HS-5 (cell line): ENCODE data around the gene SSX5.
"Not testable (repeated sequence)": the region's sequence is repeated elsewhere in the genome, so short reads cannot be mapped to it uniquely, and the experiment has no call there.

Experiments used
- DNase-seq: peaks from one replicate; pipeline ENCODE4 v3.0.0-alpha.2; 2012; ENCODE audit warnings: low read depth

Gene SSX5, protein sequence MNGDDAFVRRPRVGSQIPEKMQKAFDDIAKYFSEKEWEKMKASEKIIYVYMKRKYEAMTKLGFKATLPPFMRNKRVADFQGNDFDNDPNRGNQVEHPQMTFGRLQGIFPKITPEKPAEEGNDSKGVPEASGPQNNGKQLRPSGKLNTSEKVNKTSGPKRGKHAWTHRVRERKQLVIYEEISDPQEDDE

DNA sequence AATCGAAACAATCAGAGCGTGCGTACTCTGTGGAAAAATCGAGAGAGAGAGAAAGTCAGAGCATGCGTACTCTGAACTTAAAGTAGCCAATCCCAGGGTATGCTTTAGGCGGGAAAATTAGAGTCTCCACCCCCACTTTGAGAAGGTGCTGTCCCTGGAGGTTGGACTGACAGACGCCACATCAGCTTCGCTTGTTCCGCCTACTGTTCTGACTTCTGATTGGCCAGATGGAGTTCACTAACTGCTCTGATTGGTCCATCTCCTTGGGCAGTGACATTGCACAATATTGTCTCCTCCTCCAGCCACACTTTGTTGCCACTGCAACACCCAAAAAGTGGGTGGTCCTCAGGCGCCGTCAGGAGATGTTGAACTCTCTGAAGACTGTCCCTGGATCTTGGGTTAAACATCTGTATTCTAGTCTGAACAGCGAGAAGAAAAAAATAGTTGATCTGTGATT is at the start of gene SSX5:
TSS of gene SSX5 (minus strand) at position 51 of the 457 bp plus-strand sequence. CDS start 1,437 bp downstream, outside the sequence.
- no peak for DNase-seq

DNA sequence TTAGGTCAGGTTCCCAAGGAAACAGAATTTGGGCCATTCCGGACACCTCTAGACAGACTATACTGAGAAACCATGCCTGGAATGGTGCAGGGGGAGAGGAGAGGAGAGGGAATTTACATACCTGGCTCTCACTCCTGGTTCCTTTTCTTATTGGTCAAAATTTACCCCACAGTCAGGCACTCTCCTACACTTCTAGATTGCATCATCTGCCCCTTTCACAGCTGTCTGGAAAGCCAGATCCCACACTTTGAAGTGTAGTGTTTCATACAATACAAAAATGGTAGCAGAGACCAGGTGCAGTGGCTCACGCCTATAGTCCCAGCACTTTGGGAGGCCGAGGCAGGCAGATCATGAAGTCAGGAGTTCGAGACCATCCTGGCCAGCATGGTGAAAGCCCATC is 27.6 kb upstream of the SSX5 start:
- not testable (repeated sequence) for DNase-seq

DNA sequence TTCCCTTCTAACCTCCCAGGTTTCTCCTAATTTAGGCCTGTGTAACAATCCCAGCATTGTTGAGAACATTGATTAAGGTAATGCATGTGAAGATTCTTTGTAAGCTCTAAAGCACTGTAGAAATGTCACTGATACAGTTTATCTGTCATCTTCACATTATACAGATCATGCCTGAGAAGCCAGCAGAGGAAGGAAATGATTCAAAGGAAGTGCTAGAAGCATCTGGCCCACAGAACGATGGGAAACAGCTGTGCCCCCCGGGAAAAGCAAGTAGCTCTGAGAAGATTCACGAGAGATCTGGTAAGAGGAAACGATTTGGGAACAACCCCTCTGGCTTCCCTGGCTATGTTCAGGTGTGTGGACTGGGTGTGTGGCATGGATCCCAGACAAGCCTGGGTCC is 17.7 kb upstream of the SSX5 start:
- not testable (repeated sequence) for DNase-seq

DNA sequence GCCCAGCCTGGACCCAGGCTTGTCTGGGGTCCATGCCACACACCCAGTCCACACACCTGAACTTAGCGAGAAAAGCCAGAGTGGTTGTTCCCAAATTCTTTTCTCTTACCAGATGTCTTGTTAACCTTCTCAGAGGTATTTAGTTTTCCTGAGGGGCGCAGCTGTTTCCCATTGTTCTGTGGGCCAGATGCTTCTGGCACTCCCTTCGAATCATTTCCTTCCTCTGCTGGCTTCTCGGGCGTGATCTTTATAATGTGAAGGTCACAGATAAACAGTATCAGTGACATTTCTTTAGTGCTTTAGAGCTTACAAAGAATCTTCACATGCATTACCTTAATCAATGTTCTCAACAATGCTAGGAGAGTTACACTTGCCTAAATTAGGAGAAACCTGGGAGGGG is 6.6 kb downstream of the SSX5 start:
- not testable (repeated sequence) for DNase-seq

DNA sequence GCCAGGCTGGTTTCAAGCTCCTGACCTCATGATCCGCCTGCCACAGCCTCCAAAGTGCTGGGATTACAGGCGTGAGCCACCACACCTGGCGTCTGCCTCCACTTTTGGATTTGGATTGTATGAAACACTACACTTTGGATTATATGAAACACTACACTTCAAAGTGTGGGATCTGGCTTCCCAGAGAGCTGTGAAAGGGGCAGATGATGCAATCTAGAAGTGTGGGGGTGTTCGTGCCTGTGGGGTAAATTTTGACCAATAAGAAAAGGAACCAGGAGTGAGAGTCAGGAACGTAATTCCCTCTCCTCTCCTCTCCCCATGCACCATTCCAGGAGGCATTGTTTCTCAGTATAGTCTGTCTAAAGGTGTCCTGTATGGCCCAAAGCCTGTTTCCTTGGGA is 14.7 kb downstream of the SSX5 start:
- DNase-seq = not testable (repeated sequence)

DNA sequence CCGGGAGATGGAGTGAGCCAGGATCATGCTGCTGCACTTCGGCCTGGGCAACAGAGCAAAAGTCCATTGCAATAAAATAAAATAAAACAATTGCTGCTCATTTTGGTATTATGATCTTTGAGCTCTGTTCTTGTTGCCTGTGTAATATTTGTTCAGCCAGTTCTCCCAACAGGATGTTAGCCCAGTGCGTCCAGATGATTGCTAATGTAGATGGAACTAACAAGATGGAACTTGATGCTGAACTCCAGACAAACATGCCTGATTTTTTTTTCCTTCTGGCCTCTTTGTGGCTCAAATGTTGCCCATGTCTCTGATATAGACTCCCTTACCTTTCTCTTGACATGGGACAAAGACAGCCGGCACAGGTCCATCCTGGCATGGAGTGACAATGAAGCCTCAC is 15.8 kb downstream of the SSX5 start:
- DNase-seq = no peak

DNA sequence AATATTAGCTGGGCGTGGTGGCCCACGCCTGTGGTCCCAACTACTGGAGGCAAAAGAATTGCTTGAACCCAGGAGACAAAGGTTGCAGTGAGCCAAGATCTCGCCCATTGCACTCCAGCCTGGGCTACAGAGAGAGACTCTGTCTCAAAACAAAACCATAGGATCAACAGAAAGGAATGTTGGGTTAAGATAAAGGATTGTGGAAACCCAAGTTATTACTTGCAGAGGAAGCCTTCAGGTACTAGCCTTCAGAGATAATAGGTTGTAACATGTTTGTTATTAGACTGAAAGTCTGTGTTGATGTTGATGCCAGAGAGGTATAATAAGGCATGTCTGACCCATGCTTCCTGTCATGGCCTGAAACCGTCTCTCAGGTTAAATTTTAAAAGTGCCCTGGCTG is 16.9 kb downstream of the SSX5 start:
- DNase-seq = no peak

DNA sequence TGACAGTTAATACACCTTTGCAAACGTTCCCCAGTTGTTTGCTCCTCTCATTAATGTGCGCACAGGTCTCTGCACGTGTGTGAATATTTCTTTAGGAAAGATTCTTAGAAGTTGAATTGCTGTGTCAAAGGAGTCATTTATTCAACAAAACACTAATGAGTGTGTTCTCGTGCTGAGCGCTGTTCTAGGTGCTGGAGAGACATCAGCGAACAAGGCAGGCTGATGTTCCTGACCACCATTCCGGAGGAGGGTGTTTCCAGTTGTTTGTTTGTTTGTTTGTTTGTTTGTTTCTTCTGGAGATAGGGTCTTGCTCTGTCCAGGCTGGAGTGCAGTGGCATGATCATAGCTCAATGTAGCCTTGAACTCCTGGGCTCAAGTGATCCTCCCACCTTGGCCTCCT is 30.3 kb downstream of the SSX5 start:
- not testable (repeated sequence) for DNase-seq

DNA sequence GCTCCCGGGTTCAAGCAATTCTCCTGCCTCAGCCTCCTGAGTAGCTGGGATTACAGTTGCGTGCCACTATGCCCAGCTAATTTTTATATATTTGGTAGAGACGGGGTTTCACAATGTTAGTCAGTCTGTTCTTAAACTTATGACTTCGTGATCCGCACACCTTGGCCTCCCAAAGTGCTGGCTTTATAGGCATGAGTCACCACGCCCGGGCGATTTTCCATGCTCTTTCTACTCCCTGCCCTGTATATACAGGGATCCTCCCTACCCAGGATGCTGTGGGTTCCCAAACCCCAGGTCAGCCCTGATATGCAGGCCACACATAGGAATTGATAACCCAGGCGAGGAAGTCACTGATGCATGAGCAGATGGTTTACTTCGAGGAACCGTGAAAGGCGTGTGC is 31.4 kb downstream of the SSX5 start:
- no peak for DNase-seq

DNA sequence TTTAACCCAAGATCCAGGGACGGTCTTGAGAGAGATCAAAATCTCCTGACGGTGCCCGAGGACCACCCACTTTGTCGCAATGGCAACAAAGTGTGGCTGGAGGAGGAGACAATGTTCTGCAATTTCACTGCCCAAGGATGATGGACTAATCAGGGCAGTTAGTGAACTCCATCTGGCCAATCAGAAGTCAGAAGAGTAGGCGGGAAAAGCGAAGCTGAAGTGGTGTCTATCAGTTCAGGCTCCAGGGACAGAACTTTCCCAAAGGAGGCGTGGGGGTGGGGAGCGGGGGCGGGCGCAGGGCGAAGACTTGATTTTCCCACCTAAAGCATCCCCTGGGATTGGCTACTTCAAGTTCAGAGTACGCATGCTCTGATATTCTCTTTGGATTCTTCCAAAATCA is 40.6 kb downstream of the SSX5 start:
- no peak for DNase-seq

DNA sequence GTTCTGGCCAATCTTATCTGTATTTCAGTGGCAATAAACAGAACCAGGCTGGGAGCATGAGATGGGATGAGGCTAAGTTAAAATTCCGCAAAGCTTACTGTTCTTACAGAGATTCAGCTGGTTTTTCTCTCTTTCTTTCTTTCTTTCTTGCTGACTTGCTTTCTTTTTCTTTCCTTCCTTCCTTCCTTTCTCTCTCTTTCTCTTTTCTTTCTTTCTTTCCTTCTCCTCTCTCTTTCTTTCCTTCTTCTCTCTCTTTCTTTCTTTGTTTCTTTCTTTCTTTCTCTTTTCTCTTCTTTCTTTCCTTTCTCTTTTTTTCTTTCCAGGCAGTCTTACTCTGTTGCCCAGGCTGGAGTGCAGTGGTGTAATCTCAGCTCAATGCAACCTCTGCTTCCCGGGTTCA is 41.8 kb downstream of the SSX5 start:
- DNase-seq = no peak

DNA sequence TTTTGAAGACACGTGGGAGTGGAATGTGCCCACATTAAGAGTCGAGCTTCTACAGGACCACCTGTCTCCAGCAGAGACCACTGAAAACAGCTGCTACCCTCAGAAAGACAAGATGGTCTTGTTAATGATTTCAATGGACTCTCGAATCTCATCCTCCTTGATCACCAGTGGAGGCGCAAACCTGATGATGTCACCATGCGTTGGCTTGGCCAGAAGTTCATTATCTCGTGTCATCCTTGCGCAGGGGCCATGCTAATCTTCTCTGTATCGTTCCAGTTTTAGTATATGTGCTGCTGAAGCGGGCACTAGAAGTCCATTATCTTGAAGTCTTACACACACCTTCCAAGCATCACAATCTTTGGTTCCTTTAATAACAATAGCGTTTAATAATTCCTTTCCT is 42.8 kb downstream of the SSX5 start:
- no peak for DNase-seq

DNA sequence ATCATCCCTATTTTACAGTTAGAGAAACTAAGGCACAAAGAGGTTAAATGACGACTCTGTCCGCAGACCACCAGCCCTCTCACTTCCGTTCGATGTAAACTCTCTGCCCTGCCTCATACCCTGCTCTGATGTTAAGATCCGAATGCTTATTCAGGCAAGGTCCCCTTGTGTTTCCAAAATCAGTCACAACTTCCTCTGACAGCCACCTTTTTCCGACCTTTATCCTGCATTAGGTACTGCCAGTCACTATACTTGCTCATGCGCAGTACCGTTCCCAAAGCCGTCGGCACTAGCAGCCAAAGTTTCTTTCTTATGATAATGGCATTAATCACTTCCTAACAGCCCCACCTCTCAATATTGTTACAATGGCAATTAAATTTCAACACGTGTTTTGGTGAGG is 53.9 kb downstream of the SSX5 start:
- not testable (repeated sequence) for DNase-seq

DNA sequence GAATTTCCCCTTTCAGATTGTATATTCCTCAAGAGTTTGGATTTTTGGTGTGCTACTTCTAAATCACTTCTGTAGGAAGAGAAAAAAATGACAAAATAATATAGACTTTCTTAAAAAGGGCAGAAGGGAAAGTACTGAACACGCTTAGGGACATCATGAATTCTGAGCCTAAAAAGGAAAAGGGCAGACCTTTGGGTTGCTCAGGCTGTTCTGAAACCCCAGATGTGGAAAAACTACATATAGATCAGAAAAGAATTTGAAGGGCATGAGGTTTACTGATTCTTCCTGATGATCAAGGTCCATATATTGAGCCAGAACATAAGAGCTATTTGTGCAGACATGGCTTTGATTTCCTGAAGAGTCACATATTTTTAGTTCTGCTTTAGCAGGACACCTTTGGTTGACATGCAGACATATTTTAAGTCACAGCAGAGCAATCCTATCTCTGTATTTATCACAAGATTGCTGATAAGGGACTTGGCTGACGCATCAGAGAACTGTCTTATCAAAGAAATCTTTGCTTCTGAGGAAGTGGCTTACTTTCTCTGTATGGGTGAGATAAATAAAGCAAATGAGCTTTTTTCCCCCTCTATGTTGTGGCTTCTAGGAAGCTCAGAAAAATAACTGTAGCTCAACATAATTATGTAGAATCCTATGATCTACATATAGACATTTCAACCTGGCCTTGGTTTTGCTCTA is 54.6 kb downstream of the SSX5 start:
- DNase-seq = not testable (repeated sequence)

DNA sequence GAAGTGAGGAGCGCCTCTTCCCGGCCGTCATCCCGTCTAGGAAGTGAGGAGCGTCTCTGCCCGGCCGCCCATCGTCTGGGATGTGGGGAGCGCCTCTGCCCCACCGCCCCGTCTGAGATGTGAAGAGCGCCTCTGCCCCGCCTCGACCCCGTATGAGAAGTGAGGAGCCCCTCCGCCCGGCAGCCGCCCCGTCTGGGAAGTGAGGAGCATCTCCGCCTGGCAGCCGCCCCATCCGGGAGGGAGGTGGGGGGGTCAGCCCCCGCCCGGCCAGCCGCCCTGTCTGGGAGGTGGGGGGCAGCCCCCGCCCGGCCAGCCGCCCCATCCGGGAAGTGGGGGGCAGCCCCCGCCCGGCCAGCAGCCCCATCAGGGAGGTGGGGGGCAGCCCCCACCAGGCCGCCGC is 57.5 kb downstream of the SSX5 start:
- not testable (repeated sequence) for DNase-seq
